Stimulated activated CD4-positive, alpha-beta T cell treated with anti-CD3 and anti-CD28 coated beads, Interleukin-2, amount 100 ng/mL, for 48 hours (primary cell): Measurements from ENCODE around the gene VPS35.

Source experiments
- DNase-seq, 2 donors: peaks; one replicate each; pipeline ENCODE4 v3.0.0-alpha.2; 2020

The VPS35 gene

GRCh38 chr16:46688654-46689364 is at the start of gene VPS35:
TSS of gene VPS35 (minus strand) at chr16:46689178. CDS start at chr16:46689133, 45 bp downstream.
- DNase-seq = peak; percentile 99

- DNase-seq = no peak
Measured at GRCh38 chr16:46737621-46738214, 48.7 kb upstream of the VPS35 start.

DNA sequence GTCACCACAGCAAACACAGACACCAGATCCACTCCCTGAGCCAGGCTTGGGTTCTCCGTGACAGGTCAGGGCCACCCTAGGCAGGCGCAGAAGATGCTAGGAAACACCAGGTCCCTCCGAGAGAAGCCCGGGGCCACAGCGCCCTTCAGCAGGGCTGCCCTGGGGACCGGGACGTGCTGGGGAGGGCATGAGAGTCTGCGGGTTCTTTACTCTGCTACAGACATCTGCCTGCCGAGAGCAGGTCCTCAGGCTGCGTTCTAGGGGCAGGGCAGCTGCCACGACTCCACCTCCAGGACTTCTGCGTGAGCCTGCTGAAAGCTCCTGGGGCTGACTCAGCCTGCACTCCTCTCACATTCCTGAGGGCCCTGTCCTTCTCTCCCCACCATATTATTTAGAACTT is 47.7 kb upstream of the VPS35 start:
- no peak for DNase-seq

GRCh38 chr16:46733319-46733830 is 44.4 kb upstream of the VPS35 start:
- DNase-seq = no peak

DNA sequence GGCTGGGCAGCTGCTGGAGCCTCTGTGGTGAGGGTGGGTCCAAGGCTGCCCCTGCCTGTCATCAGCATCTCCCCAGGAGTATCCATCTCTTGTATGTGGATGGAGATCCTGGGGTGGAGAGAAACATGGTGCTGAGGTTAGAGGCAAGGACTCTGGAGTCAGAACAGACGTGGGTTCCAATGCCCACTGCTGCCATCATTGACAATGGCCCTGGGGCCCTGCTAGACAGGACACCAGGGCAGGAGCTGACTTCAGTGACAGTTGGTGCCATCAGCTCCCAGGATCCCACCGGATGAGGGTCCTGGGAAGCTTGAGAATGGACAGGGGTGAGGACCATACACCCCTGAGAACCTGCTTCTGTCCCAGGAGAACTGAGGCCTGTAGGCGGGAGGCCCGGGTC is 43.6 kb upstream of the VPS35 start:
- no peak for DNase-seq

DNA sequence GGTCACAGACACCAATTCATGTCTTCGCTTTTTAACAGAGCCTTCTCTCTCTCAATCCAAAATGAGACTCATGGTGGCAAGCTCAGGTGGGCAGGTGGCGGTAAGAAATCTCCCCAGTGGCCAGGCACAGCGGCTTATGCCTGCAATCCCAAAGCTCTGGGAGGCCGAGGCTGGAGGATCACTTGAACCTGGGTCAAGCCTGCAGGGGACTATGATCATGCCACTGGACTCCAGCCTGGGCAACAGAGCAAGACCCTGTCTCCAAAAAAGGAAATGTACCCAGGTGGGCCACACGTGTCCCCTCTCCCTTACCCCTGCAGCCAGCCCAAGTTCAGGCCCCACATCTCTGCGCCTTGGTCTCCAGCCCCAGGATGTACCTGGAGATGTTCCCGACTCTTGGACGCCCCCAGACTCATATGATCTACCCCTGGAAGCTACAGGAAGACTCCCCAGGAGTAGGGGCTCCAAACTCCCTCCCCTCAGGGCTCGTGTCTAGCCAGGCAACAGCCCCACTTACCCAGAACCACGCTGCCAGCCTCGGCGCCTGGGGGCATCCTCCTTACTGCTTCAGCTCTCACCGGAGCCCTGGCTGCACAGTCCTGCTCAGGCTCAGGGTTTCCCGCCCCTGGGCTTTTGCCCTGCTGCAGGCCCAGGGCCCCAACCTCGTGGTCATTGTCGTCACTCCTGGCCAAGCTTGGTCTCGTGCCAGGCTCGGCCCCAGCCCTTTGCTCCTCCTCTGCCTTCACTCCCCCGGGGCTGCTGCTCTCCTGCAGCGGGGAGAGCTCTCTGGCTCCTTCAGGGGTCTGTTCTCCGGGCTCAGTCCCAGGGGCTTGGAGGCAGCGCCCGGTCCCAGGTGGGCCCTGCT is 42.9 kb upstream of the VPS35 start:
- DNase-seq = no peak

- no peak for DNase-seq
Measured at GRCh38 chr16:46730801-46731690, 42.1 kb upstream of the VPS35 start.

DNA sequence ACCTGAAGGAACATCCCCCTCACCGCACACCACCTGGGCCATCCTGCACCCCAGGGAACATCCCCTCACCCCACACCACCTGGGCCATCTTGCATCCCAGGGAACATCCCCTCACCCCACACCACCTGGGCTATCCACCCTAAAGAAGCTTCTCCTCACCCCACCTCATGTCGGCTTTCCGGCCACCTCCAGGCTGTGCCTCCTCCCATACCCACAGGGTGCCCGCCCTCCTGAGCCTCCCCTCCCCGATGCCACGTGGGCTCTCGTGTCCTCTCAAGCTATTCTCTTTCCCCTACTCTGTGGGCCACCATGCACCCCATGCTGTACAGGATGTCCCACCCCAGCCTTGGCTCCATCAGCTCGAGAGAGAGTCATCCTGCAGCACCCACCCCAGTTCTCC is 41.1 kb upstream of the VPS35 start:
- no peak for DNase-seq

GRCh38 chr16:46729326-46729995 is 40.5 kb upstream of the VPS35 start:
- no peak for DNase-seq

GRCh38 chr16:46728806-46729205 is 39.8 kb upstream of the VPS35 start:
- no peak for DNase-seq

GRCh38 chr16:46727630-46728029 is 38.7 kb upstream of the VPS35 start:
- no peak for DNase-seq

DNA sequence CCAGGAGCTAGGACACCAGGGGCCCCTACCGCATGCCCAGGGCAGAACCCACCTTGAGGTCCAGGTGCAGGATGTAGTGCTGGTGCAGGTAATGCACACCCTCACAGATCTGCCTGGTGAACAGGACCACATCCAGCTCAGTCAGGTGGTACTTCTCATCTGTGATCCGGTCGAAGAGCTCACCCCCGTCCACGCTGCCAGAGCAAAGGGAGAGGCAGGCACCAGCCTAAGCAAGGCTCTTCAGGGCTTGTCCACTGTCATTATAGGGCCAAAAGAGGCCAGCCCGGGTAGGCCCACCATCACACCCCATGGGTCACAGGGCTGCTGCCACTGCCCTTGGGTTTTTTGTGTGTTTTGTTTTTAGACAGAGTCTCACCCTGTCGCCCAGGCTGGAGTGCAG is 38.2 kb upstream of the VPS35 start:
- no peak for DNase-seq

DNA sequence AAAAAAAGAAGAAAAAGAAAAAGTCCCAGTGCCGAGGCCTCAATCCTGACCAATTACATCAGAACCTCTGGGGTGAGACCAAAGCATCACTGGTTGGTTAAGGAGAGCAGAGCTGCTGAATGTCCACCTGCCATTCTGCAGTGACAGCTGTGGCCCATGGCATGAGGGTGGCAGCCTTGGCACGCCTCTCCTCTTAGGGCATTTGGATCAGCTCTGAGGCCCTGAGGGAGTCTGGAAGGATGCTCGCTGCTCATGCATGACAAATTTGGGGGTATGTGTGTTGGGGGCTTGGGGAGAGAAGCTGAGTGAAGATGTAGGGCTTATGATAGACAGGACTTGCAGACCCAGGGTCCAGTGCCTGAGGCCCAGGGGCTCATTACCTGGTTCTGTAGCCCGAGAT is 32.9 kb upstream of the VPS35 start:
- DNase-seq = no peak

DNA sequence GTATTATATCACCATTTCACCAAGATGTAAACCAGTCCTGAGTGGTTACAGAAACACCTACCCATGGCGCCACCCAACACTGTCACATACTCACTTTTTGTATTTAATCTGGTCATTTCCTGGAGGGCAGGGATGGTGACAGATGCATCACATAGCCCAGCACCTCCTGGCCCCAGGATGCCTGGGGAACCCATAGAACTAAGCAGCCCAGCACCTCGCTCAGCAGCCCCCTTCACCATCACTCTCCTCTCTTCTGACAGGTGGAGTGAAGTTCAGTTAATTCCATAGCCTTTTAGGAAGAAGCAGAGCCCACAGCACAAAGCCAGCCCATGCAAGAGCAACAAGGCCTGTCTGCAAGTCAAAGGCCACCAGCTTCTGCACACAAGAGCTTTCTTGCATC is 31.6 kb upstream of the VPS35 start:
- DNase-seq = no peak

DNA sequence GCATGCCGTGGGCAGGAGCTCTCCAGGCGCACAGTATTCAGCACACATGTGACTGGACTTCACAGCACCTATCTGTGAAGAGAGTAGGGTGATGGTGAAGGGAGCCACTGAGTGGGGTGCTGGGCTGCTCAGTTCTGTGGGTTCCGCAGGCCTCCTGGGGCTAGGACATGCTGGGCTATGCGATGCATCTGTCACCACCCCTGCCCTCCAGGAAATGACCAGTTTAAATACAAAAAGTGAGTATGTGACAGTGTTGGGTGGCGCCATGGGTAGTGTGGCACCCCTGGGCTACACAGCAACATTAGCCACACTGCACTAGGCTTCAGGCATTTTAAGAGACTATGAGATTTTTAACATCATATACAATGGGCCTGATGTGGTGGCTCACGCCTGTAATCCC is 30.6 kb upstream of the VPS35 start:
- no peak for DNase-seq

DNA sequence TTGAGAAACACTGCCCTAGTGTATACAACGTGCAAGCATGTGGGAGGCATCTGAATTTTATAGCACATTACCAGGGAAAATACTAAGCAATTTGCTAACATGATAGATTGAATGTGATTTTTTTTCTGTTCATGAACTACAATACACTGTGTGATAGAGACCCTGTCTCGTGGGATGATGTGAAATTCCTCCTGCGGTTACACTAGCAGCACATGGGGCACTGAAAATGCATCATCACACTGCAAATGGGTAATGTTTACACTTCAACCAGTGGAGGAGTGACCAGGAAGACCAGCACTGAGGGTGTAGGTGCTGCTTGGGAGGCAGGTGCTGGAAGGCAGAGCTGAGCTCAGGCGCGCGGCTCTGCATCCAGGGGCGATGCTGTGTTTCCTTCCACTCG is 29.2 kb upstream of the VPS35 start:
- DNase-seq = no peak

DNA sequence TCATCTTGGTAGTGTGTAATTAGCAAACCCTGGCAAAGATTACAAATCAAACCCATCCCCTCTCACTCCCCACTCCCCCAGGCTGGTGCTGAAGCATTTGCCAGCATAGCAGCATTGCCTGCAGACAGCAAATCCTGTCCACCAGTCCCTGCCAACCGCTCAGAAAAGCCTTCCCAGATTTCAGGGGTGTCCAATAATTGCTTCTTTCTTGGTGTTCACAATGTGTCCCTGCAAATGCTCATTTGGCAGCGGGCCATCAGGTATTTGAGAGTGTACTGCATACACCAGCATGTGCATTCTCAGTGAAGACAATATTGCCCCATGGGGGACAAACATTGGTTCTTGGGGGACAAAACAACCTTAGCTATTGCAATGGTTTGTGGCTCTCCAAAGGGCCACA is 28.7 kb upstream of the VPS35 start:
- DNase-seq = no peak

GRCh38 chr16:46715769-46716305 is 26.9 kb upstream of the VPS35 start:
- no peak for DNase-seq

GRCh38 chr16:46714797-46715591 is 26.0 kb upstream of the VPS35 start:
- no peak for DNase-seq

DNA sequence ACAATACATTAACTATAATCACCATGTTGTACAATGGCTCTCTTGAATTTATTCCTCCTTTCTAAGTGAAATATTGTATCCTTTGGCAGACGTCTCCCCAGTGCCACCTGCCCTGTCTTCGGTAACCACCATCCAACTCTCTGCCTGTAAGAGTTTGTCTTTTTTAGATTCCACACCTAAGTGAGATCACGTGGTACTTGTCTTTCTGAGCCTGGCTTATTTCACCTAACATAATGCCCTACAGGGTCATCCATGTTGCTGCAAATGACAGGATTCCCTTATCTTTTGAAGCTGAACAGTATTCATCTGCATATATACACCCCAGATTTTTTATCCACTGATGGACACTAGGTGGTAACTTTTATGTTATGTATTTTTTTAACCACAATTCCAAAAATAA is 24.7 kb upstream of the VPS35 start:
- no peak for DNase-seq

DNA sequence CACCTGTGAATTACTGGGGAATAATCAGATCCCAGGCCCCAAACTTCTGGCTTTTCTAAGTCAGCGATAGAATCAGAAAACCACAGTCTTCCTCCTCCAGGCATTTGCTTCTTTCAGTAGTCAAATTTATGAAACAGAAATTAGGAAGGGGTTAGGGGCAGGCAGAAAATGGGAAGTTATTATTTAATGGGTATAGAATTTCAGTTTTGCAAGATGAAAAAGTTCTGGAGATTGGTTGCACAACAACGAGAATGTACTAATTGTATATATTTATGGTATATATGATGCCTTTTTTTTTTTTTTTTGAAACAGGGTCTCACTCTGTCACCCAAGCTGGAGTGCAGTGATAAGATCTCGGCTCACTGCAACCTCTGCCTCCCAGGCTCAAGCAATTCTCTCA is 23.9 kb upstream of the VPS35 start:
- DNase-seq = no peak
